ENCODE data around the gene PORCN.

Gene PORCN

GRCh38 chrX:48476919-48477318 is 31.9 kb upstream of the PORCN start:
- no peak for DNase-seq

DNA sequence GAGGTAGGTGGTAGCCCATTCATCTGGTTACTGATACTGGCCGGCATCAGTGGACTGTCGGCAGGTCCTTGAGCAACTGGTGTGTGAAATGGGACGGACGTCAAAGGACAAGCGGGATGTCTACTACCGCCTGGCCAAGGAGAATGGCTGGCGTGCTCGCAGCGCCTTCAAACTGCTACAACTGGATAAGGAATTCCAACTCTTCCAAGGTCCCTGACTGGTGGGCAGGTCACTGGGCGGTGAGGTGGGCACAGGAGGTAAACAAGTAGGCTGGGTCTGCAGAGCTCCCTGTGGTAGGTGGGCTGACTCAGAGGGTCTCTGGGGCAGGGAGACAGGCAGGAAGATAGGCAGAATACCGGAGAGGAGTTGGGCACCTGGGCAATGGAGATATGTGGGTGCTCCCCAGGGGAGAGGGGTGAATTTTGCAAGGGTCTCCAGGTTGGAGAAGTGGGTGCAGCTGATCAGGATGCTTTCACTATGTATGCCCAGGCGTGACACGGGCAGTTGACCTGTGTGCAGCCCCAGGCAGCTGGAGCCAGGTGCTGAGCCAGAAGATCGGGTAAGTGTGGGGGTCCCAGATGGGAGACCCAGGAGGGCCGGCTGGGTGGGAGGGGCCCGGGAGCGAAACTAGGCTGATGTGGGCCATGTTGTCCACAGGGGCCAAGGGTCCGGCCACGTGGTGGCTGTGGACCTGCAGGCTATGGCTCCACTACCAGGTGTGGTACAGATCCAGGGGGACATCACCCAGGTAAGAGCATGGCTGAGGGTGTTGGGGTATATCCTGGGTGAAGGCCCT is 30.6 kb upstream of the PORCN start:
- DNase-seq = no peak

GRCh38 chrX:48478806-48479205 is 30.0 kb upstream of the PORCN start:
- no peak for DNase-seq

DNA sequence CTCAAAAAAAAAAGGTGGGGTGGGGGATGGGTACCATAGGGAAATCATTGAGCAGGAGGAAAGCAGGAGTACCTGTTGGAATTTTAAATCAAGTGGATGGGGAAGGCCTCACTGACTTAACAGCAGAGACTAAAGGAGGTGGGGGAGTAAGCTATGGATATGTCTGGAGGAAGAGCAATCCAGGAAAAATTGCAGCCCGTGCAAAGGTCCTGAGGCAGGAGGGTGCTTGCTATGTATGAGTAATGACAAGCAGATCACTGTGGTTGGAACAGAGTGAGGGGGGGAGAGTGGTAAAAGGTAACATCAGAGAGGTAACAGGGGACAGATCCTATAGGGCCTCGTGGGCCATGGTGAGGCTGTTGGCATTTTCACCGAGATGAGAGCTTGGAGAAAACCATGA is 28.6 kb upstream of the PORCN start:
- no peak for DNase-seq

DNA sequence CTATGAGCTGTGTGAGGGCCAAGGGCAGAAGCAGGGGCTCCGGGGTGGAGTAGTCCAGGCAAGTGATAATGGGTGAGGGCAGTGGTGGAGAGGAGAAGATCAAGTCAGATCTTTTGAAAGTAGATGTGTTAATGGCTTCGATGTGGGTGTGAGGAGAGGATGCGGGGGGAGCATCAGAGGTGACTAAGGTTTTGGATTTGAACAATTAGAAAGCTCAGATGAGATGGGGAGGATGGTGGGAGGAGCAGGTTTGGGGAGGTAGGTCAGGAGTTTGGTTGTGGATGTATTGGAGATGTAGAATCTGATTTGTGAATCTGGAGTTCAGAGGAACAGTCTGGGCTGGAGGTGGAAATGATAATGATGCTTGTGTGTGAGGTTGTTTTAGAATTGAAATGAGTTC is 28.2 kb upstream of the PORCN start:
- DNase-seq = no peak

- no peak for DNase-seq
These were observed 26.3 kb upstream of the PORCN start for GRCh38 chrX:48482526-48482925.

DNA sequence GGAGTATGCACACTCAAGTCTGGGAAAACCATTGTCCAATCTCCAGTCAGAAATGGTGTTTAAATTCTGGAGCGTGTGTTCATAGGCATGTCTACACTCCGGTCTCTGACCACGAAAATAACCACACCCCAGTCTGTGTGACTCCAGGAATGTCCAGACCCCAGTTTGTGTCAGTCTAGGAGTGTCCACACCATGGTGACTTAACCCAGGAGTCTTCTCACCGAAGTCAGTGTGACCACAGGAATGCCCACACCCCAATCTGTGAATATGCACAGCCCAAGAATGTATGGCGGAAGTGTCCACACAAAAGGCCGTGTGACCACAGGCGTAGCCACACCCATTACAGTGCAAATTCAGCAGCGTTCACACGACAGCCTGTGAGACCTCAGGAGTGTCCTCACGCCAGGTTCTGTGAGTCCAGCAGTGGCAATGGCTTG is 21.4 kb upstream of the PORCN start:
- no peak for DNase-seq

DNA sequence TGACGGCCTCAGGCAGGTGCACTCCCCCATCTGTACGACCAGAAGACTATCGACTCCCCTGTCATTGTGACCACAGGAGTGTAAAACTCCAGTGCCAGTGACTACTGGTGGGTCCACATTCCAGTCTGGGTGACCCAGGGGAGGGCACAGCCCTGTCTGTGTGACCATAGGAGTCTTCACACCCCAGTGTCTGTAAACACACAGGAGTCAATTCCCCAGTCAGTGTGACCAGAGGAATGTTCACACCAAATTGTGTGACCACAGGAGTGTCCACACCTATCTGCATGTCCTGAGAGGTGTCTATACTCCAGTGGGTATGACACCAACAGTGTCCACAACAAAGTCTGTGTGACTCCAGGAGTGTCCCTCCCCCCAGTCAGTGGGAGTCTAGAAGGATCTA is 20.8 kb upstream of the PORCN start:
- DNase-seq = no peak

DNA sequence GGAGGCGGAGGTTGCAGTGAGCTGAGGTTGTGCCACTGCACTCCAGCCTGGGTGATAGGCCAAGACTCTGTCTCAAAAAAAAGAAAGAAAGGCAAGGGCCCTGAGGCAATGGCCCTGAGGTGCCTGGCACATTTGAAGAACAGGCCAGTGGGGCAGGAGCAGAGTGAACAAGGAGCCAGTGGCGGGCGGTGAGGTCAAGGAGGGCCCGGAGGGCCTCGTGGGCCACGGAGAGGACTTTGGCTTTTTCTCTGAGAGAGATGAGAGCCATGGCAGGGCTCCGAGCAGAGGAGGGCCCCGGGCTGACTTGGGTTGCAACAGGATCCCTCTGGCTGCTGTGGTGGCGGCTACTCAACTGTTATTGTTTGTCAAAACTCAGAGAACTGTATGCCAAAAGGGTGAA is 19.5 kb upstream of the PORCN start:
- no peak for DNase-seq

GRCh38 chrX:48489892-48490291 is 18.9 kb upstream of the PORCN start:
- DNase-seq = no peak

DNA sequence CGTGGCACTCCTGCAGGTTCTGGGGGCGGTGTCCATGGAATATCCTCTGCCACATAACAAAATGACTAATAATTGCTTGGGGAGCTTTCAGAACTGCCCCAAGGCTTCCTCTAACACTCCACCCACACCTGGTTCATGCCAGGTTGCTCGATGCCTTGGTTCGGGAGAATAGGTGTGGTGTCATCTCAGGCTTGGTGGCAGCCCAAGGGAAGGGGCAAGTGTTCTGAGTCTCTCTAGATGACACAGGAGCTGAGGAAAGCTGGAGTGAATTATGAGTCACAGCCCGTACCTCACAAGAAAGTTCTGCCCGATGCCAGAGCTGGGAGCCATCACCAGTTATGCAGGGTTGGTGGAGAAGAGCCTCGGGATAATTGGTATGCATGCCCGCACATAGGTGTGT is 18.1 kb upstream of the PORCN start:
- DNase-seq = no peak

GRCh38 chrX:48491809-48492208 is 17.0 kb upstream of the PORCN start:
- no peak for DNase-seq

DNA sequence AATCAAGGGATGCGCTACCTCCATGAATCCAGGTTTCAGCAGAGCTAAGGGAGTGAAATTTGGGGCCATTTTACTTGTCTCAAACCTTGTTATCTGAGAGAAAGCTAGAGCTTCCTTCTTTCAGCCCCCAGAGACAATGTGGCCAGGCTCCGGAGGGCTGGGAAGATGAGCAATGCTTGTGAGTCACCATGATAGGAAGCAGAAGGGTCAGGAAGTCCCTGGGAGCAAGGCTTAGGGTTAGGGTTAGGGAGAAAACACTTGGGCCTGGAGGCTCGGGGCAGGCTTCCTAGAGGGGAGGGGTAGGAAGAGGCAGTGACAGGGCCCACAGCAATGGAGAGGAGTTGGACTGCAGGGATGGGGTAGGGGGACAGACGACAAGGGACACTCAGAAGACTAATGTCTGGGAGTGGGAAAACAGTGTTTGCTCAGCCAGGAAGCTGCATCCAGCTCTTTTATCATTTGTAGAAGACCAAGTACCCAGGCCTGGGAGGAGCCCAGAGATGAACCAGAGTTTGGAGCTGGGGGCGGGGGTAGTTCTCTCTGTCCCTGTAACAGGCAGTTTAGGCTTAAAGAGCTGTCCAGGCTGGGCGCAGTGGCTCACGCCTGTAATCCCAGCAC is 16.4 kb upstream of the PORCN start:
- DNase-seq = no peak

DNA sequence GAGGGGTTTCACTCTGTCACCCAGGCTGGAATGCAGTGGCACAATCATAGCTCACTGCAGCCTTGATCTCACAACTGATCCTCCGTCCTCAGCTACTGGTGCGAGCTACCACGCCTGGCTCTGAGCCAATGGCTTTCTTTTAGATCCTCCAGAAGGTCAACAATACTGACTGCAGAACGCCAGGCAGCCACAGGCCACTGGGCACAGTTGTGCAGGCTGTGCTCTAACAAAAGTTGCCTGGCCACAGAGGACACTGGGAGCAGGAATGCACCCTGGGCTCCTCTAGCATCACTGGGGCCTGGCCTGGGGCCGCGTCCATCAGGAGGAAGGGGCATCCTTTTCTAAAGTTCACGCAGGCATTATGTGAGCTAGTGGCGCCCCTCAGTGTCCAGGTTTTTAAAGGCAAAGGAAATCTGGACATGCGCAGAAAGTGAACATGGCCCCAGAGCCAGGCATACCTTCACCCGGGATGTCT is 14.9 kb upstream of the PORCN start:
- DNase-seq = no peak

DNA sequence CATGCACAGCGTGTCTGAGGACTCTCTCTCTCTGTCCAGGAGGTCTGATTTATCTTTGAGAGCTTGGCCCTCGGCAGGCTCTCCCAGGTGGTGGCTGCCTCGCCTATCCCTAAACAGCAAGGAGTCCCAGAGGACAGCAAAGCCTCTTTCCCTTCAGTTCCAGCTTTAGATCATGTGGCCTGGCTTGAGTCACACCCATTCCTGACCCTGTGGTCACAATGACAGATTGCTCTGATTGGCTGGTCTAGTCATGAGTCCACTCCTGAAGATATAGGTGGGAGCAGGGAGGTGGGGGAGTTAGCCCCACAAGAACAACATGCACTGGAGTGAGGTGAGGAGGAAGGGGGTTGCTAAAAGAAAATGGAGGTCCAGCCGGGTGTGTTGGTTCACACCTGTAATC is 12.1 kb upstream of the PORCN start:
- DNase-seq = no peak

- no peak for DNase-seq
These were observed 10.9 kb upstream of the PORCN start for GRCh38 chrX:48497871-48498270.

- no peak for DNase-seq
These were observed 10.4 kb upstream of the PORCN start for GRCh38 chrX:48498374-48498809.

DNA sequence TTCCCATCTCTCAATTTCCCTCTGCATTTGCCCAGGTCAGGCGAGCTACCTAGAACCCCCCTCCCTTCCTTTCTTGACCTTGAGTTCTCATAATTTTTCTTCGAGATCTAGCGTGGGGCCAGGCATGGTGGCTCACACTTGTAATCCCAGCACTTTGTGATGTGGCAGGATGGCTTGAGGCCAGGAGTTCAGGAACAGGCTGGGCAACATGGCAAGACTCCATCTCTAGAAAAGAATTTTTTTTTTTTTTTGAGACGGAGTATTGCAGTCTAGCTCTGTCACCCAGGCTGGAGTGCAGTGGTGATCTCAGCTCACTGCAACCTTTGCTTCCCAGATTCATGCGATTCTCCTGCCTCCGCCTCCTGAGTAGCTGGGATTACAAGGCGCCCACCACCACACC is 4.5 kb upstream of the PORCN start:
- no peak for DNase-seq

DNA sequence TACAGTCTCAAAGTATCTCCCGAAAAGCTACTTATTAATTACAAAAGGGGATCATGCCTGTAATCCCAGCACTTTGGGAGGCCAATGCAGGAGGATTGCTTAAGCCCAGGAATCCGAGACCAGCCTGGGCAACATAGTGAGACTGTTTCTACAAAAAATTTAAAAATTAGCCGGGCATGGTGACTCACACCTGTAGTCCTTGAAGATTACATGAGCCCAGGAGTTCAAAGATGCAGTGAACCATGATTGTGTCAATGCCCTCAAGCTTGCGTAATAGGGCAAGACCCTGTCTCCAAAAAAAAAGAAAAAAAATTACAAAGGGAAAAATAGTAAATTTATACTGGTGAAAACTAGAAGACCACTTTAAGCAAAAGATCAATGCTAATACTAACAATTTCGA is 3.3 kb upstream of the PORCN start:
- DNase-seq = no peak

DNA sequence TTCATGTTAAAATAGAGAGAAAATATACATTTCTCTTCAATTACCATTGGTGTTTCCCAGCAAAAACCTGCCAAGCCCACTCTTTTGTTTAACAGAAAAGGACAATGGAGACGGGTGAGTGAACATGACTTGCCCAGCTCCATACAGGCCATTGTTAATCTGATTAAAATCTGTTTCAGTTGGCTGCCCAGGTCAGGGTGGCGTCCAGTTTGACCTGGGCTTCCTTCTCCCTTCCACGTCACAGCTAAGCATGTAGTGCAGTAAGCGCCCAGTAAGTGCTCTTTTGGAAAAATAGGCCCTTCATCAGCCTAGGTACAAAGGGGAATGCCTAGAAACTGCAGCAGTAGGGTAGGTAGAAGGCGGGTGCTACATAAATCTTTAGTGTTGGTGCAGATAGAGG is 1.5 kb upstream of the PORCN start:
- no peak for DNase-seq

GRCh38 chrX:48509245-48509590 is 426 bp downstream of the PORCN start:
- no peak for DNase-seq

GRCh38 chrX:48509619-48510018 is 827 bp downstream of the PORCN start:
- no peak for DNase-seq

DNA sequence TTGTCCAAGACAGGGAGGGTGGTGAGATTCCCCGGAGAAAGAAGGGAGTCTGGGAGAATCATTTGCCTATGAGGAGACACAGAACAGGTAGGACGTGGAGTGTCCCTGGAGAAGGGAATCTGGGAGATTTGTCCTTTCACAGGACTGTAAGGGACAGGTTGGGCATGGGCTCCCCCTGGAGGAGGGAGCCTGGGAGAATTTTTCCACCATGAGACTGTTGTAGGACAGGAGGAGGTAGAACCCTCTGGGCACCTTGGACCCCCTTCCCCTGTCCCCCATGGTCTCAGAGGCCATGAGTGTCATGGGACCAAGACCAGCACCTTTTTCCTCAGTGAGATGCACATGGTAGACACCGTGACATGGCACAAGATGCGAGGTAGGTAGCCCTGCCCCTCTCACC is 2.8 kb downstream of the PORCN start:
- DNase-seq = no peak

- DNase-seq = no peak
These were observed 3.7 kb downstream of the PORCN start for GRCh38 chrX:48512371-48512935.
